HUES6 (cell line): ENCODE results near the gene PXDN.
A peak's percentile ranks its signal among the peaks of the same experiment; 100 is the strongest.

Source experiments
- H3K27ac ChIP-seq: 2 replicates; pipeline ENCODE4 v1.7.0; 2013; ENCODE audit warnings: low read depth, mild to moderate bottlenecking, low read length, inconsistent platforms
- H3K27me3 ChIP-seq: 2 replicates; pipeline ENCODE4 v1.6.1; 2013; ENCODE audit warnings: low read length; ENCODE audit not compliant: control insufficient read depth, insufficient read depth
- H3K36me3 ChIP-seq: 2 replicates; pipeline ENCODE4 v1.6.1; 2013; ENCODE audit warnings: low read length; ENCODE audit not compliant: control insufficient read depth, insufficient read depth
- H3K4me1 ChIP-seq: 2 replicates; pipeline ENCODE4 v1.6.1; 2013; ENCODE audit warnings: low read length; ENCODE audit not compliant: control insufficient read depth, insufficient read depth
- H3K4me3 ChIP-seq: 2 replicates; pipeline ENCODE4 v1.5.1; 2013; ENCODE audit warnings: low read depth, low read length
- H3K9ac ChIP-seq: one replicate; pipeline ENCODE4 v1.6.1; 2013; ENCODE audit warnings: mild to moderate bottlenecking, low read length
- H3K9me3 ChIP-seq: 2 replicates; pipeline ENCODE4 v1.6.1; 2013; ENCODE audit warnings: low read depth, low read length; ENCODE audit not compliant: control insufficient read depth, insufficient read depth

The PXDN gene

DNA sequence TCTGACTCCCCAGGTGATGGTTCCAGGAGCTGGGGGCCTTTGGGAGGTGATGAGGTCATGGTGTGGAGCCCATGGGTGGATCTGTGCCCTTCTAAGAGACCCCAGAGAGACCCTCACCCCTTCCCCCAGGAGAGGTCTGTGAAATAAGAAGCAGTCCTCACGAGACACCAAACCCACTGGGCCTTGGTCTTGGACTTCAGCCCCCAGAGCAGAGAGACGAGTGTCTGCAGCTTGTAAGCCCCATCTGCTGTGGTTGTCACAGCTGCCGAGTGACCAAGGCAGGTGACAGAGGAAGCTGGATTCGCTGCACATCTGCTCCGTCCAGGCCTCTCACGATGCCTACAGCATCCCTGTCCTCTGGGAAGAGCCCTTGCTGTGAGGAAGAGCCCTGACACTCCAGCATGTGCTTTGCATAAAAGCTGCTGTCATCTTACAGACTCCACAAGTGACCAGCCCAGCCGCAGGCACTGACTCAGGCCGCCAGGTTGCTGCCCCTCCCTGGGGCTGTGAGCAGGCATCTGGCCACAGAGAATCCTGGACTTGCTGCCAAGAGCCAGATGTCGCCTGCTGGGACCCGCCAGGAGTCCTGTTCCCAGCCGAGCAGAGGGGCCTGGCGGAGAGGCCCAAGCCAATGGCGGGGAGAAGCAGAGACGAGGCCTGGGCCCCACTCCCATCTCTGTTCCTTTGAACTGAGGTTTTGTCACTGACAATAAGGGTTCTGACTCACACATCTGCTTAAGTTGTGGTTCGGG lies 150.8 kb downstream of the PXDN start:
- Histone ChIP-seq H3K36me3 (no peaks in the 10 kb centered on the region), H3K4me3 (no peak overlapping the region), H3K4me1 (peaks cover 33% of the 10 kb centered on the region), H3K9ac (peak overlapping the region; percentile 38), H3K9me3 (peaks cover 12% of the 10 kb centered on the region; the same call in 1 of the 2 replicates), H3K27me3 (no peaks in the 10 kb centered on the region), H3K27ac (no peak overlapping the region; the same call in 1 of the 2 replicates)

GRCh38 chr2:1591978-1592907 lies 152.1 kb downstream of the PXDN start:
- no peaks in the 10 kb centered on the region for H3K27me3 ChIP-seq
- peaks cover 12% of the 10 kb centered on the region; the same call in 1 of the 2 replicates for H3K9me3 ChIP-seq
- H3K27ac ChIP-seq: no peak overlapping the region
- peaks cover 33% of the 10 kb centered on the region for H3K4me1 ChIP-seq
- no peak overlapping the region for H3K4me3 ChIP-seq
- no peaks in the 10 kb centered on the region for H3K36me3 ChIP-seq
- no peak overlapping the region for H3K9ac ChIP-seq

- Histone ChIP-seq H3K27ac (no peak overlapping the region), H3K9ac (peak overlapping the region; percentile 43), H3K36me3 (no peaks in the 10 kb centered on the region), H3K4me3 (no peak overlapping the region), H3K27me3 (no peaks in the 10 kb centered on the region), H3K9me3 (peaks cover 10% of the 10 kb centered on the region; the same call in 1 of the 2 replicates), H3K4me1 (peaks cover 33% of the 10 kb centered on the region)
Observed at GRCh38 chr2:1591461-1591770, 152.9 kb downstream of the PXDN start.

GRCh38 chr2:1590596-1591460 lies 153.5 kb downstream of the PXDN start:
- Histone ChIP-seq H3K4me3 (no peak overlapping the region), H3K36me3 (no peaks in the 10 kb centered on the region), H3K4me1 (peaks cover 33% of the 10 kb centered on the region), H3K27me3 (no peaks in the 10 kb centered on the region), H3K9me3 (peaks cover 5% of the 10 kb centered on the region; the same call in 1 of the 2 replicates), H3K9ac (peak overlapping the region; percentile 43), H3K27ac (no peak overlapping the region)

- 0 out of 2 replicates have a peak, but pooled peaks cover 2% of the 10 kb centered on the region for H3K9me3 ChIP-seq
- no peaks in the 10 kb centered on the region for H3K27me3 ChIP-seq
- no peak overlapping the region for H3K4me3 ChIP-seq
- peaks cover 26% of the 10 kb centered on the region for H3K4me1 ChIP-seq
- no peaks in the 10 kb centered on the region for H3K36me3 ChIP-seq
- no peak overlapping the region for H3K9ac ChIP-seq
- no peak overlapping the region for H3K27ac ChIP-seq
Observed at GRCh38 chr2:1588978-1589621, 155.2 kb downstream of the PXDN start.

DNA sequence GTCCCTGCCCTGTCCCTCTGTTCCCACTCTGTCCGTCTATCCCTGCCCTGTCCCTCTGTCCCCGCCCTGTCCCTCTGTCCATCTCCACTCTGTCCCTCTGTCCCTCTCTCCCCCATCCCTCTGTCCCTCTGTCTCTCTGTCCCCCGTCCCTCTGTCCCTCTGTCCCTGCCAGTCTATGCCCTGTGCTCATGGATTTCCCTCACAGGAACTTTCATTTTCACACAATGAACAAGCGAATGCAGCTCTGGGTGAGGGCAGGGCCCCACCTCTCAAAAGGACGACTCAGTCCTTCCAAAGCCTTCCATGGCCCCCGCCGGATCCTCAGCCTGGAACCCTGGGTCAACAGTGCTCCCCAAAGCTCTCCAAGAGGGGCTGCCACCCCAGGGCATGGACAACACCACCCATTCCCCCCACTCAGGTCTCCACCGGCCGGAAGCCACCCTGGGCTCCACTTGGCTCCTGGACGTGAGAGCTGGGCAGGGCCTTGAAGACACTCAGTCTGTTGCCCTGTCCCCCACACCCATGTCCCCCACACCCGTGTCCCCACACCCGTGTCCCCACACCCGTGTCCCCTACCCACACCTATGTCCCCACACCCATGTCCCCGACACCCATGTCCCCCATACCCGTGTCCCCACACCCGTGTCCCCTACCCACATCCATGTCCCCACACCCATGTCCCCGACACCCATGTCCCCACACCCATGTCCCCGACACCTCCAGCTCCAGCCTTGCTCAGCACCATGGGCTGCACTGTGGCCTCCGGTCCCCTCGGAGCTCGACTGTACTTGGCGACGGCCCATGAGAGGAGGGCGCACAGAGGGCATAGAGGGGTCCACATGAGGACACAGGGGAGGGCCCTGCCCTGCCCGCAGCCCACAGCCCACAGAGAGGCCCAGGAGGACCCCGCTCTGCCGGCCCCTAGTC lies 156.0 kb downstream of the PXDN start:
- 0 out of 2 replicates have a peak, but pooled peaks cover 2% of the 10 kb centered on the region for H3K9me3 ChIP-seq
- H3K4me3 ChIP-seq: no peak overlapping the region
- peaks cover 20% of the 10 kb centered on the region for H3K4me1 ChIP-seq
- no peaks in the 10 kb centered on the region for H3K36me3 ChIP-seq
- no peak overlapping the region for H3K9ac ChIP-seq
- H3K27ac ChIP-seq: no peak overlapping the region
- no peaks in the 10 kb centered on the region for H3K27me3 ChIP-seq

DNA sequence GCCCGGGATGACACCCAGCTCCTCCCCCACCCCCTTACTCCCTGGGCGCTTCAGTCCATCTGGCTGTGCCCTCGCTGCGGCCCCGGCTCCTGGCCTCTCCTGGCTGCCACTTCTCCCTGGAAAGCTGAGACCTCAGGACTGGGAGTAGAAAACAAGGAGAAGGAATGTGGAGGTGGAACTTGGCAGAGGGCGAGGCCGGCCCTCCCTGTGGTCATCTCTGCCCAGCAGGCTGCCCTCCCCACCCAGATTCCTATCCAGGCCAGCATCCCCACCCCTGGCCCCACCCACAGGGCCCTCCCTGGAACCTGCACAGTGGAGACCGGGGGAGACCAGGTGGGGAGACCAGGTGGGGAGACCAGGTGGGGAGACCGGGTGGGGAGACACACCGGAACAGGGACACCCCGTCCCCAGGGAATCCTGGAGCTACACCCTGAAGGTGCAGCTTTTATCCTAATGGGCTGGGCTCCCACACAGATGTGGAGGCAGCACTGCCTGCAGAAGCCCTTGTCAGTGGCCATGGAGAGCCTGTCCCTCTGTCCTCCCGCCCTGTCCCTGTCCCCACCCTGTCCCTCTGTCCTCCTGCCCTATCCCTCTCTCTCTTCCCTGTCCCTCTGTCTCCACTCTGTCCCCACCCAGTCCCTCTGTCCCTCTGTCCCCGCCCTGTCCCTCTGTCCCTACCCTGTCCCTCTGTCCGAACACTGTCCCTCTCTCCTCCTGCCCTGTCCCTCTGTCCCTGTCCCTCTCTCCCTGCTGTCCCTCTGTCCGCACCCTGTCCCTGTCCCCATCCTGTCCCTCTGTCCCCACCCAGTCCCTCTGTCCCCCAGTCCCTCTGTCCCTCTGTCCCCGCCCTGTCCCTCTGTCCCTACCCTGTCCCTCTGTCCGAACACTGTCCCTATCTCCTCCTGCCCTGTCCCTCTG lies 157.1 kb downstream of the PXDN start:
- no peak overlapping the region for H3K27ac ChIP-seq
- H3K4me1 ChIP-seq: peaks cover 13% of the 10 kb centered on the region
- no peaks in the 10 kb centered on the region for H3K27me3 ChIP-seq
- no peaks in the 10 kb centered on the region for H3K36me3 ChIP-seq
- H3K9me3 ChIP-seq: 0 out of 2 replicates have a peak, but pooled peaks cover 2% of the 10 kb centered on the region
- no peak overlapping the region for H3K4me3 ChIP-seq
- no peak overlapping the region for H3K9ac ChIP-seq

GRCh38 chr2:1586251-1586922 lies 157.9 kb downstream of the PXDN start:
- Histone ChIP-seq H3K9ac (no peak overlapping the region), H3K4me1 (peaks cover 8% of the 10 kb centered on the region), H3K4me3 (no peak overlapping the region), H3K9me3 (0 out of 2 replicates have a peak, but pooled peaks cover 2% of the 10 kb centered on the region), H3K36me3 (no peaks in the 10 kb centered on the region), H3K27ac (no peak overlapping the region), H3K27me3 (no peaks in the 10 kb centered on the region)
